Measurements from ENCODE around the gene SMYD4. TPM values are rescaled to one million over a fixed set of nuclear protein-coding genes. Genes with fewer than 3 reads are reported as not detected.
A peak's percentile ranks its signal among the peaks of the same experiment; 100 is the strongest.

Gene SMYD4
- total RNA-seq, 6 experiments from 2014 or later = 6.3 to 10.3 (median 8.7) TPM

DNA sequence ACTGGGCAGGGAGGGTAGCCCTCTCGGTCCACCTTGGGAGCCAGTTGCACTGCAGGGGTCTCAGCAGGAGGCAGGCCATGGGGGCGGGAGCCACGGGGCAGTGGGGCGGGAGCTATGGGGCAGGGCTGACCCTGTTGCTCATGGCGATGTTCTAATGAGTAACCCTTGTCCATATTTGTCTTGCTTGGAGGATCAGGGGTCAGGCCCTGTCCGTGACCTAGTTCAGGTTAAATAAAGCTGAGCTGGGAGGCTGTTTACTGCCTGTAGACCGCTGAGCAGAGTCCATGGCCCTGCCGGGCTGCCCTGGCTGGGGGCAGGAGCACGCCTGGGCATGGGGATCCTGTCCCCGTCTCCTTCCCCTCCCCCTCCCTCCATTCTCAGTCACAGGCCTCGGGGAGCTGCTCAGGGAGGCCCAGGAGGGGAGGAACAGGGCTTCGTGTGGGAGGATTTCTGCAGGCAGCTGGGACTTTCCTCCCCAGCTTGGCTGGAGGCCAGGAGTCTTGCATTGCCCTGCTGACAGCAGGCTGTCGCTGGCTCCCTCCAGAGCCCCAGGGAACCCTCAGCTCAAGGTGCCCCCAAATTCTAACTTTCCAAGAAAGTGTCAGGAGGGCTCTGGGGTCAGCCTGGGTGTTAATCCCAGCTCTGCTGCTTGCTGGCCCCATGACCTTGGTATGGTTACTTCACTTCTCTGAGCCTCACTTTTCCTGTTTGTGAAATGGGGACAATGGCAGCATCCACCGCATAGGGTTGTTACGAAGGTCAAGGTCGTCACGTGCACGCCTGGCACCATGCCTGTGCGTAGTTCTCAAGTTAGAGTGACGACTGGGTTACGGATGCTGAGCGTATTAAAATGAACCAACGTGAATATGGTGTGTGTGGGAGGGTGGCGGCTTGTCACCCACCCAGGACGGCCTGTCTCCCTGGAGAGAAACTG, 93.1 kb downstream of the SMYD4 start:
- TF ChIP-seq, protein P1, sequence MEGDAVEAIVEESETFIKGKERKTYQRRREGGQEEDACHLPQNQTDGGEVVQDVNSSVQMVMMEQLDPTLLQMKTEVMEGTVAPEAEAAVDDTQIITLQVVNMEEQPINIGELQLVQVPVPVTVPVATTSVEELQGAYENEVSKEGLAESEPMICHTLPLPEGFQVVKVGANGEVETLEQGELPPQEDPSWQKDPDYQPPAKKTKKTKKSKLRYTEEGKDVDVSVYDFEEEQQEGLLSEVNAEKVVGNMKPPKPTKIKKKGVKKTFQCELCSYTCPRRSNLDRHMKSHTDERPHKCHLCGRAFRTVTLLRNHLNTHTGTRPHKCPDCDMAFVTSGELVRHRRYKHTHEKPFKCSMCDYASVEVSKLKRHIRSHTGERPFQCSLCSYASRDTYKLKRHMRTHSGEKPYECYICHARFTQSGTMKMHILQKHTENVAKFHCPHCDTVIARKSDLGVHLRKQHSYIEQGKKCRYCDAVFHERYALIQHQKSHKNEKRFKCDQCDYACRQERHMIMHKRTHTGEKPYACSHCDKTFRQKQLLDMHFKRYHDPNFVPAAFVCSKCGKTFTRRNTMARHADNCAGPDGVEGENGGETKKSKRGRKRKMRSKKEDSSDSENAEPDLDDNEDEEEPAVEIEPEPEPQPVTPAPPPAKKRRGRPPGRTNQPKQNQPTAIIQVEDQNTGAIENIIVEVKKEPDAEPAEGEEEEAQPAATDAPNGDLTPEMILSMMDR (IDR thresholded peaks at IDR 0.05) = no peak
- H3K27me3 Mint-ChIP-seq (ENCODE audit: insufficient read depth) = peaks cover 2% of the 10 kb centered on the region; the same call in 1 of the 2 replicates
- peaks cover 18% of the 10 kb centered on the region for H3K36me3 Mint-ChIP-seq (ENCODE audit: low read depth)
- DNase-seq = peak; percentile 22
- no peak overlapping the region for H3K27ac Mint-ChIP-seq
- H3K4me3 Mint-ChIP-seq = no peak overlapping the region
- H3K9me3 Mint-ChIP-seq = no peaks in the 10 kb centered on the region
- H3K4me1 Mint-ChIP-seq (ENCODE audit: low read depth) = no peaks in the 10 kb centered on the region

DNA sequence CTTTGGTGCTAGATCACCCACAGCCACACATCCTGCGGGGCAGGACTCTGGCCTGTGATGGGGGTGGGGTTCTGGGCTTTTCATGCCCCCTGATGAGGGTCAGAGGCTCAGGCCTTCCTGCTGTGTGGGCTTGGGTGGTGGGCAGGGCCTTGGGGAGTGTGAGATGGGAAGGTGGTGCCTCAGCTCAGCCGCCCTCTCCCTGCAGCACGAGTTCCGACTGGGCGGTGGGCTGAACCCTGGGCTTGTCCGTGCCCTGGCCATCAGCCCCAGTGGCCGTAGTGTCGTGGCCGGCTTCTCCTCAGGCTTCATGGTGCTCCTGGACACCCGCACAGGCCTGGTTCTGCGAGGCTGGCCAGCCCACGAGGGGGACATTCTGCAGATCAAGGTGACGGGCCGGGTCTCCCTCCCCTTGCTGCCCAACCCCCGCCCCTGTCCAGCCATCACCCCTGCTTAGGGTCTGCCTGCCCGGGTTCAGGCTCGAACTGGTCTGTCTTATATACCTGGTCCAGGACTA, 93.8 kb downstream of the SMYD4 start:
- Mint-ChIP-seq H3K4me1 (ENCODE audit: low read depth) (peaks cover 5% of the 10 kb centered on the region), H3K36me3 (ENCODE audit: low read depth) (peaks cover 18% of the 10 kb centered on the region), H3K27ac (no peak overlapping the region), H3K9me3 (no peaks in the 10 kb centered on the region), H3K27me3 (ENCODE audit: insufficient read depth) (peaks cover 2% of the 10 kb centered on the region; the same call in 1 of the 2 replicates), H3K4me3 (no peak overlapping the region)
- no peak for DNase-seq
- TF ChIP-seq, protein P1 (IDR thresholded peaks at IDR 0.05) = no peak

DNA sequence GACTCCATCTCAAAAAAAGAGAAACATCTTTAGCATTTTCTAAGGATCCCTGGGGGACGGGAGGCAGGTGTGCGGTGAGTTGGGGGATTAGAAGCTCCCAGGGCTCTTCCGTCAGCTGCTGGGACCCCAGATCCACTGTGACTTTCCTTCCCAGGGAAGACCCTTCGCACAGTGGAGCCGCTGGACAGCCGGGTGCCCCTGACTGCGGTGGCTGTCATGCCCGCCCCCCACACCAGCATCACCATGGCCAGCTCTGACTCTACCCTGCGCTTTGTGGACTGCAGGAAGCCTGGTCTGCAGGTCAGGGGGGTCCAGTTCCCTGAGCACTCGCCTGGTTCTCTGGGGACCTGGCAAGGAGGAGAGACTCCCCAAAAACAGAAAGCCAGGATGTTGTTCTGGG, 94.3 kb downstream of the SMYD4 start:
- TF ChIP-seq, protein P1 (IDR thresholded peaks at IDR 0.05) = no peak
- H3K36me3 Mint-ChIP-seq (ENCODE audit: low read depth) = peaks cover 18% of the 10 kb centered on the region
- no peak overlapping the region for H3K4me3 Mint-ChIP-seq
- peaks cover 6% of the 10 kb centered on the region for H3K4me1 Mint-ChIP-seq (ENCODE audit: low read depth)
- DNase-seq = no peak
- H3K27ac Mint-ChIP-seq = no peak overlapping the region
- peaks cover 2% of the 10 kb centered on the region; the same call in 1 of the 2 replicates for H3K27me3 Mint-ChIP-seq (ENCODE audit: insufficient read depth)
- no peaks in the 10 kb centered on the region for H3K9me3 Mint-ChIP-seq

DNA sequence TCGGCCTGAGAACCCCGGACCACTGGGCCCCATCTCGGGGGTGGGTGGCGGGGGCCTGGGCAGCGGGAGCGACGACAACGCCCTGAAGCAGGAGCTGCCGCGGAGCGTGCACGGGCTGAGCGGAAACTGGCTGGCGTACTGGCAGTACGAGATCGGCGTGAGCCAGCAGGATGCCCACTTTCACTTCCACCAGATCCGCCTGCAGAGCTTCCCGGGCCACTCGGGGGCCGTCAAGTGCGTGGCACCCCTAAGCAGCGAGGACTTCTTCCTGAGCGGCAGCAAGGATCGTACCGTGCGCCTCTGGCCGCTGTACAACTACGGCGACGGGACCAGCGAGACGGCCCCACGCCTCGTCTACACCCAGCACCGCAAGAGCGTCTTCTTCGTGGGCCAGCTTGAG, 95.9 kb downstream of the SMYD4 start:
- Mint-ChIP-seq H3K4me3 (no peak overlapping the region), H3K27ac (no peak overlapping the region), H3K36me3 (ENCODE audit: low read depth) (peaks cover 18% of the 10 kb centered on the region), H3K9me3 (no peaks in the 10 kb centered on the region), H3K27me3 (ENCODE audit: insufficient read depth) (peaks cover 2% of the 10 kb centered on the region; the same call in 1 of the 2 replicates), H3K4me1 (ENCODE audit: low read depth) (peaks cover 16% of the 10 kb centered on the region)
- no peak for DNase-seq
- TF ChIP-seq, protein P1 (IDR thresholded peaks at IDR 0.05) = no peak

DNA sequence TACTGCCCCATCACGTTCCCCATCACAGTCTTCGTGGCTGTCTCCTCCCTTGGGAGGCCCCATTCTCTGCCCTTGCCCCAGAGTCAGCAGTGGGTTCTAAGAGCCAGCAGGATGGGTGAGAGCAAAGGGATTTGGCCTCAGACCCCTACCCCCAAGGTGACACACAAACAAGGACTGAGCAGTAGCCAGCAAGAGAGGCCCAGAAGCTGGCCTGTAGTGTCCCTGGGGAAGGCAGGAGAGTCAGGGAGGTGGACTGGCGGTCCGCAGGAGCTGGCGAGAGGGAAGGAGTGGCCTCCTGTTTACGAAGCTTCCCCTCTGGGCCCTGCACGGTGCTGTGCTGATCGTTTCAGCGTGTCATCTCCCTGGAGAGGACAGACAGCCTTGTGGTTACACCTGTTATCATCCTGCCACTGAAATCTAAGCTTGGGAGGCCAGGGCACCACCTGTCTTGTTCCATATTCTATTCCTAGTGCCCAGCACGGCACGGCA, 96.8 kb downstream of the SMYD4 start:
- Mint-ChIP-seq H3K27ac (no peak overlapping the region), H3K4me1 (ENCODE audit: low read depth) (peaks cover 16% of the 10 kb centered on the region), H3K36me3 (ENCODE audit: low read depth) (peaks cover 20% of the 10 kb centered on the region), H3K27me3 (ENCODE audit: insufficient read depth) (peaks cover 4% of the 10 kb centered on the region), H3K4me3 (no peak overlapping the region), H3K9me3 (no peaks in the 10 kb centered on the region)
- DNase-seq = no peak
- TF ChIP-seq, protein P1 (IDR thresholded peaks at IDR 0.05) = no peak

Measured in HFFc6 (cell line).